Smooth muscle cell (in vitro differentiated cells): ENCODE results near the gene MSS51. TPM values are rescaled to one million over a fixed set of nuclear protein-coding genes. Genes with fewer than 3 reads are reported as not detected.
A peak's percentile ranks its signal among the peaks of the same experiment; 100 is the strongest.

ENCODE experiments used
- DNase-seq: peaks from one replicate; lab custom pipeline; 2025; ENCODE audit not compliant: unreplicated experiment; lab: John Stamatoyannopoulos, UW
- H2AFZ ChIP-seq: fragments of 200-600 bp; sonication (generic); 2 replicates; pipeline ENCODE4 v1.6.0; 2016; ENCODE audit warnings: antibody characterized with exemption, low read depth, mild to moderate bottlenecking
- H3F3A ChIP-seq: fragments of 200-600 bp; sonication (generic); 2 replicates; pipeline ENCODE4 v1.6.0; 2017; ENCODE audit warnings: antibody characterized with exemption, low read depth
- H3K27ac ChIP-seq: fragments of 200-600 bp; sonication (generic); 2 replicates; pipeline ENCODE4 v1.5.1; 2016; ENCODE audit warnings: low read depth, mild to moderate bottlenecking
- H3K27me3 ChIP-seq: fragments of 200-600 bp; sonication (generic); 2 replicates; pipeline ENCODE4 v1.6.1; 2016; ENCODE audit warnings: low read depth, mild to moderate bottlenecking
- H3K36me3 ChIP-seq: fragments of 200-600 bp; sonication (generic); 2 replicates; pipeline ENCODE4 v1.5.1; 2016; ENCODE audit warnings: low read depth
- H3K4me1 ChIP-seq: fragments of 200-600 bp; sonication (generic); 2 replicates; pipeline ENCODE4 v1.5.1; 2016; ENCODE audit warnings: low read depth
- H3K4me2 ChIP-seq: fragments of 200-600 bp; sonication (generic); 2 replicates; pipeline ENCODE4 v1.6.0; 2016; ENCODE audit warnings: mild to moderate bottlenecking
- H3K4me3 ChIP-seq: fragments of 200-600 bp; sonication (generic); 2 replicates; pipeline ENCODE4 v1.5.1; 2016; ENCODE audit warnings: mild to moderate bottlenecking
- H3K79me2 ChIP-seq: fragments of 200-600 bp; sonication (generic); 2 replicates; pipeline ENCODE4 v1.6.0; 2016; ENCODE audit warnings: low read depth, mild to moderate bottlenecking
- H3K9ac ChIP-seq: fragments of 200-600 bp; sonication (generic); 2 replicates; pipeline ENCODE4 v1.6.0; 2016; ENCODE audit warnings: low read depth
- H3K9me3 ChIP-seq: fragments of 200-600 bp; sonication (generic); replicated peaks from 2 replicates; pipeline ENCODE4 v1.5.1; 2016; ENCODE audit warnings: low read depth
- H4K20me1 ChIP-seq: fragments of 200-600 bp; sonication (generic); 2 replicates; pipeline ENCODE4 v1.6.0; 2016; ENCODE audit warnings: low read depth
- CTCF ChIP-seq: fragments of 200-600 bp; sonication (generic); IDR thresholded peaks from 2 replicates; pipeline ENCODE4 v1.5.1; 2017; ENCODE audit warnings: borderline replicate concordance, mild to moderate bottlenecking, antibody characterized with exemption; ENCODE audit not compliant: insufficient read depth, poor library complexity, severe bottlenecking
- WGBS: methylation state at CpG from one replicate; pipeline ENCODE4 v1.1.7; 2016; ENCODE audit warnings: low lambda C conversion rate; 5-methylcytosine and 5-hydroxymethylcytosine counted together
- polyA plus RNA-seq: library from polyadenylated mRNA; unstranded; fragments of >200 nt; fragmentation: Nextera tagmentation; extraction: Ambion mirVana; gene quantifications from 2 replicates; pipeline ENCODE4 v1.2.1, GENCODE V29; 2016
- total RNA-seq: library from RNA; depleted of rRNA; stranded (reverse); fragments of >200 nt; gene quantifications from 2 replicates; pipeline ENCODE4 v1.2.3, GENCODE V29; 2014

MSS51 gene
- total and polyA plus RNA-seq, 2 experiments from 2014 or later, result 0.66 to 2.4 TPM

- H3K4me3 ChIP-seq, result no peak overlapping the region
- H3K79me2 ChIP-seq, result no peaks in the 10 kb centered on the region
- H3K4me1 ChIP-seq, result no peaks in the 10 kb centered on the region
- TF ChIP-seq CTCF, result no peak
- H2AFZ ChIP-seq, result no peak overlapping the region
- H3F3A ChIP-seq, result no peaks in the 10 kb centered on the region
- no peaks in the 10 kb centered on the region for H3K27me3 ChIP-seq
- no peaks in the 10 kb centered on the region for H3K9me3 ChIP-seq
- no peaks in the 10 kb centered on the region for H4K20me1 ChIP-seq
- WGBS, result 100% methylated on average over 1 of the region's 1 CpG
- DNase-seq, result no peak
- peaks cover 4% of the 10 kb centered on the region for H3K36me3 ChIP-seq
- no peak overlapping the region for H3K4me2 ChIP-seq
- H3K9ac ChIP-seq, result no peak overlapping the region
- no peak overlapping the region for H3K27ac ChIP-seq
Observed at GRCh38 chr10:73448384-73448783, 15.0 kb upstream of the MSS51 start.

- Histone ChIP-seq H3K4me1 (no peaks in the 10 kb centered on the region), H3K9me3 (no peaks in the 10 kb centered on the region), H3K27me3 (no peaks in the 10 kb centered on the region), H3K27ac (no peak overlapping the region), H3F3A (no peaks in the 10 kb centered on the region), H3K36me3 (peaks cover 4% of the 10 kb centered on the region), H3K9ac (no peak overlapping the region), H2AFZ (no peak overlapping the region), H3K4me2 (no peak overlapping the region), H4K20me1 (no peaks in the 10 kb centered on the region), H3K79me2 (no peaks in the 10 kb centered on the region), H3K4me3 (no peak overlapping the region)
- DNase-seq, result no peak
- TF ChIP-seq CTCF, result no peak
Observed at GRCh38 chr10:73446926-73447325, 13.6 kb upstream of the MSS51 start.

- Histone ChIP-seq H3K79me2 (no peaks in the 10 kb centered on the region), H3F3A (no peaks in the 10 kb centered on the region), H3K9me3 (no peaks in the 10 kb centered on the region), H3K27ac (no peak overlapping the region), H3K4me2 (no peak overlapping the region), H3K4me1 (peaks cover 5% of the 10 kb centered on the region), H3K9ac (no peak overlapping the region), H3K36me3 (peaks cover 4% of the 10 kb centered on the region), H2AFZ (no peak overlapping the region), H3K4me3 (no peak overlapping the region), H4K20me1 (peaks cover 11% of the 10 kb centered on the region), H3K27me3 (no peaks in the 10 kb centered on the region)
- no peak for TF ChIP-seq CTCF
- DNase-seq, result no peak
- 90% methylated on average over 1 of the region's 1 CpG for WGBS
Observed at GRCh38 chr10:73444457-73444856, 11.1 kb upstream of the MSS51 start.

GRCh38 chr10:73439605-73440312 lies 6.4 kb upstream of the MSS51 start:
- H3K9ac ChIP-seq, result peak overlapping the region; percentile 25
- 81% methylated on average over 1 of the region's 1 CpG for WGBS
- peak overlapping the region; percentile 71 for H3K4me2 ChIP-seq
- H3K4me3 ChIP-seq, result no peak overlapping the region
- H4K20me1 ChIP-seq, result peaks cover 22% of the 10 kb centered on the region
- TF ChIP-seq CTCF, result no peak
- H3K36me3 ChIP-seq, result peaks cover 12% of the 10 kb centered on the region
- H3K79me2 ChIP-seq, result no peaks in the 10 kb centered on the region
- no peaks in the 10 kb centered on the region for H3K27me3 ChIP-seq
- peak overlapping the region; percentile 84 for H3K27ac ChIP-seq
- no peaks in the 10 kb centered on the region for H3F3A ChIP-seq
- H3K4me1 ChIP-seq, result peaks cover 5% of the 10 kb centered on the region
- no peak overlapping the region for H2AFZ ChIP-seq
- no peaks in the 10 kb centered on the region for H3K9me3 ChIP-seq
- DNase-seq, result no peak
